ENCODE measurements around the gene EYS.

GRCh38 chr6:64383277-64383676, 1323.7 kb downstream of the EYS start:
- TF ChIP-seq BHLHE40 (IDR thresholded peaks at IDR 0.05; ENCODE audit: low read length) (no peak), ARID4A (CRISPR knock-in tag; IDR thresholded peaks at IDR 0.05; ENCODE audit: borderline replicate concordance) (no peak), GTF2F1 (IDR thresholded peaks at IDR 0.05; ENCODE audit: low read length) (no peak), CREB1 (IDR thresholded peaks at IDR 0.05) (no peak), CREB1 (CRISPR knock-in tag; IDR thresholded peaks at IDR 0.05) (no peak), POLR2AphosphoS2 (IDR thresholded peaks at IDR 0.05; ENCODE audit: low read depth, low read length) (no peak), FOXJ3 (CRISPR knock-in tag; IDR thresholded peaks at IDR 0.05; ENCODE audit: borderline replicate concordance) (no peak), SNRNP70 (IDR thresholded peaks at IDR 0.05; ENCODE audit: low read depth, low read length) (no peak)

Data from HepG2 (cell line).